ENCODE data around the gene SPAG5.

The SPAG5 gene

DNA sequence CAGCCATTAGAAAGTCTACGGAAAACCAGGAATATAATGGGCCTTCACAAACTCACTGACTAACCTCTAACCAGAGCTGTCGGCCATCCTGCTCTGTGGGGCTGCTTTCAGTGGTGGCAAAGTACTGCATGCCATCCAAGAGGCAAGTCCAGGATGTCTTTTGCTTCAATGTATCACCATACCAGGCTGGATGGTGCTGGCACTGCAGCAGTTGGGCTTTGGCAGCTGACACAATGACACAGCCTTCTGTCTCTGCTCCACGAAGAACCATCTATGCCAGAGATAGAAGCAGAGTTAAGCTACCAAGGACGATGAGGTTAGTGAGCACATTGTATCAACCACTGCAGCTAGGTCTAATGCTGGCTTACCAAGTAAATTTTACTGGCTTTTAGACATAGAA lies 24.9 kb upstream of the SPAG5 start:
- Histone ChIP-seq H3K27ac (ENCODE audit: low read length) (no peak overlapping the region), H3K4me3 (ENCODE audit: low read length in 2 of 2) (no peak overlapping the region), H3K27me3 (ENCODE audit: control insufficient read depth in 1 of 2, insufficient read depth in 2 of 2, low read length in 2 of 2) (no peaks in the 10 kb centered on the region), H3K36me3 (ENCODE audit: control insufficient read depth in 2 of 2, insufficient read depth in 2 of 2, low read length in 2 of 2) (peaks cover 59 to 66% of the 10 kb centered on the region in 2 donors), H3K4me1 (ENCODE audit: control insufficient read depth, insufficient read depth, low read length) (no peaks in the 10 kb centered on the region), H3K9ac (ENCODE audit: low read length in 2 of 2) (no peak overlapping the region), H3K9me3 (ENCODE audit: control insufficient read depth in 2 of 2, low read length in 2 of 2) (no peaks in the 10 kb centered on the region)

DNA sequence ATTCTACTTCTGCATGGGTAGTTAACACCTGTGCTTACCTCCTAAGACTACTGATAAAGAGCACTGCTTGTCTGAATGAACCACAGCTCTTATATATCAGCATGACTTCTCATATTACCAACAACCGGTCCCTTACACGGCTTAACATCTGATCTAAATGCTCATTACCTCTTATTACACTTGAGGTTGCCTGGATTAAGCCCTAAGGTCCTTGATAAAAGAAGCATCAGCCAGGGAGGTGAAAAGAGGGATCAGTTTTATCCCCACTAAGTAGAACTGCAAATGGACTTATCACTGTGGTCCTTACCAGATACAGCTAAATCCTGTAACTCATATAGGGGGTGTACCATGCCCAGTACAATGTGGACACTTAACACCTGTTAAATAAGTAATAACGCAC lies 23.4 kb upstream of the SPAG5 start:
- Histone ChIP-seq H3K27me3 (ENCODE audit: control insufficient read depth in 1 of 2, insufficient read depth in 2 of 2, low read length in 2 of 2) (no peaks in the 10 kb centered on the region), H3K4me1 (ENCODE audit: control insufficient read depth, insufficient read depth, low read length) (no peaks in the 10 kb centered on the region), H3K9ac (ENCODE audit: low read length in 2 of 2) (no peak overlapping the region), H3K36me3 (ENCODE audit: control insufficient read depth in 2 of 2, insufficient read depth in 2 of 2, low read length in 2 of 2) (peaks cover 58 to 64% of the 10 kb centered on the region in 2 donors), H3K4me3 (ENCODE audit: low read length in 2 of 2) (no peak overlapping the region), H3K9me3 (ENCODE audit: control insufficient read depth in 2 of 2, low read length in 2 of 2) (no peaks in the 10 kb centered on the region), H3K27ac (ENCODE audit: low read length) (no peak overlapping the region)

DNA sequence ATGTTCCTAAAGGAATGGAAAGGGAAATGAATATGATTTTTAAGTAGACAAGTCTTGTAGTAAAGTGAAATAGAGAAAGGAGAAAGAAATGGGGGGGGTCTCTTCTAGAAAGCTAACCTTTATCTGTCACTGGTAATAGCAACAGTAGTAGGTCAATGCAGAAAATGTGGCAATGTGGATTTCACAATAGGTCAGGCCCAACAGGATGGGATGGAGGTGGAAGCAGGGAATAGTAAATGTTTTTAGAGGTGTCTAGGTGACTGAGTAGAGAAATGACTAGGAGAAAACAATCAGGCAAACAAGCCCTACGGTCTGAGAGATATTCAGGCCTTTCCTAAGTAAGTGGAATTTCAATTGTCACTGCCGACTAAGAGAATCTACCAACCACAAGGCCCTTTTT lies 21.2 kb upstream of the SPAG5 start:
- H3K4me1 ChIP-seq (ENCODE audit: control insufficient read depth, insufficient read depth, low read length): no peaks in the 10 kb centered on the region
- H3K36me3 ChIP-seq (ENCODE audit: control insufficient read depth in 2 of 2, insufficient read depth in 2 of 2, low read length in 2 of 2): peaks cover 75 to 77% of the 10 kb centered on the region in 2 donors

DNA sequence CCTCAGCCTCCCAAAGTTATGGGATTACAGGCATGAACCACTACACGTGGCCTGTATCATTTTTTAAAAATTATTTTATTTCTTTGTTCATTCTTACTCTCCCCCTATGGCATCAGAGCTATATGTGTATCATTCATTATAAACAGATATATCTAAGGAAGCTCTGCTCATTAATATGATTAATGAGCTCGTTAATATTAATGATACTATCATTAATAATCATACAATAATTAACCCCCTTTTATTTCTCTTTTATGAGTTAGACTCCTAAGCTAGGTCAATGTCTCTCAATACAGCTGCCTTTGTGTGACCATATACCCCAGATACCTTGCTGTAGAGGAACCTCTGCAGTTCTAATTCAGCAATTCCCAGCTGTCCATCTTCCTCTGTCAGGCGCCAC lies 19.6 kb upstream of the SPAG5 start:
- Histone ChIP-seq H3K9me3 (ENCODE audit: control insufficient read depth in 2 of 2, low read length in 2 of 2) (no peaks in the 10 kb centered on the region), H3K4me3 (ENCODE audit: low read length in 2 of 2) (no peak overlapping the region), H3K4me1 (ENCODE audit: control insufficient read depth, insufficient read depth, low read length) (no peaks in the 10 kb centered on the region), H3K27me3 (ENCODE audit: control insufficient read depth in 1 of 2, insufficient read depth in 2 of 2, low read length in 2 of 2) (no peaks in the 10 kb centered on the region), H3K27ac (ENCODE audit: low read length) (no peak overlapping the region), H3K36me3 (ENCODE audit: control insufficient read depth in 2 of 2, insufficient read depth in 2 of 2, low read length in 2 of 2) (peaks cover 70 to 72% of the 10 kb centered on the region in 2 donors), H3K9ac (ENCODE audit: low read length in 2 of 2) (no peak overlapping the region)

More for the DNA sequence above, 21.2 kb upstream of the SPAG5 start:
- Histone ChIP-seq H3K27me3 (ENCODE audit: control insufficient read depth in 1 of 2, insufficient read depth in 2 of 2, low read length in 2 of 2) (no peaks in the 10 kb centered on the region), H3K9me3 (ENCODE audit: control insufficient read depth in 2 of 2, low read length in 2 of 2) (no peaks in the 10 kb centered on the region), H3K27ac (ENCODE audit: low read length) (no peak overlapping the region), H3K9ac (ENCODE audit: low read length in 2 of 2) (no peak overlapping the region), H3K4me3 (ENCODE audit: low read length in 2 of 2) (no peak overlapping the region)

DNA sequence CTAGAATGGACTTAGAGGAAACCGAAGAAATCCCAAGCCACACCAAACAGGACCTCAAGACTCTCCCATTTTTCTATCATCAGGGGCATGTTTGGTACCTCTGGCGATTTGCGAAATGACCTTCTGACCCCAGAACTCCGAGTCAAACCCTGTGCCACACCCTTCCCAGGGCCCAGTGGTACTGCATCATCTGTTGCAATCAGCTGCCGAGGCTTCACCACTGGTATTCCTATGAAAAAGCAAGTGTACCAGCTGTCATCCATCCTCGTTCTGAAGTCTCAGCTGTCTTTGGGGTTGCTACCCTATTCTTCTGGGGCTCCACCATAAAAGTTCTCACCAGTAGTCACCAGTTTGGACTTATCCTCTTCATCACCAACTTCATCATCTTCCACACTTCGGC lies 17.5 kb upstream of the SPAG5 start:
- Histone ChIP-seq H3K9me3 (ENCODE audit: control insufficient read depth in 2 of 2, low read length in 2 of 2) (no peaks in the 10 kb centered on the region), H3K9ac (ENCODE audit: low read length in 2 of 2) (no peak overlapping the region), H3K27ac (ENCODE audit: low read length) (no peak overlapping the region), H3K27me3 (ENCODE audit: control insufficient read depth in 1 of 2, insufficient read depth in 2 of 2, low read length in 2 of 2) (no peaks in the 10 kb centered on the region), H3K4me1 (ENCODE audit: control insufficient read depth, insufficient read depth, low read length) (no peaks in the 10 kb centered on the region), H3K36me3 (ENCODE audit: control insufficient read depth in 2 of 2, insufficient read depth in 2 of 2, low read length in 2 of 2) (peaks cover 54 to 60% of the 10 kb centered on the region in 2 donors), H3K4me3 (ENCODE audit: low read length in 2 of 2) (no peak overlapping the region)

DNA sequence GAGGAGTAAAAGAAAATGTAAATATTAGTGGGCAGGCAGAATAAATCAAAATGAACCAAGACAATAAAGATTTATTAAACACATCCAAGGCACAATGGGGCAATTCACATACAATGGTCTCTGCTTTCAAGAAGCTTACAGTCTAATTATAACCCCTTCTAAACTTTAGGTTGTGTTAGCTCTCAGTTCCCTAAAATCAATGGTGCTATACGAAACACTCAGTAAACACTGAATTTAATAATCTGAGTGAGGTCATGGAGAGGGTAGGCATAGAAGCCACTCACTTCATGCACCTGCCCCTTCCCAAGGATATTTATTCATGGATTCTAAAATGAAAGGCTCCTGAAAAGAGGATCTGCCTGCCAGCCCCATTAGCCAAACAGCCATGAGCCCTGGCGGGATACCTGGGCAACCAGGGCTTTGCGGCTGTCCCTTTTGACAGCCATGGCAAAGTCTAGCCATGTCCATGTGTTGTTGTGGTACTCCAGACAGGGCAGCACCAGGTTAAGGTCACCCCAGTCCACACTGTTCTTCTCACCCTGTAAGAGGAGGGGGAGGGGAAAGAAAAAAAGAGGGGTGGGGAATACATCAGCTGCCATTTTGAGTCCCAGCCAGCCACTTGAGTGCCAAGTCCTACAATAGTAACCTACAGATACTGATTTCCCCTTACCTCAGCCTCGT lies 16.6 kb upstream of the SPAG5 start:
- H3K27ac ChIP-seq (ENCODE audit: low read length): no peak overlapping the region
- H3K27me3 ChIP-seq (ENCODE audit: control insufficient read depth in 1 of 2, insufficient read depth in 2 of 2, low read length in 2 of 2): no peaks in the 10 kb centered on the region
- H3K9me3 ChIP-seq (ENCODE audit: control insufficient read depth in 2 of 2, low read length in 2 of 2): no peaks in the 10 kb centered on the region
- H3K9ac ChIP-seq (ENCODE audit: low read length in 2 of 2): no peak overlapping the region
- peaks cover 47 to 55% of the 10 kb centered on the region in 2 donors for H3K36me3 ChIP-seq (ENCODE audit: control insufficient read depth in 2 of 2, insufficient read depth in 2 of 2, low read length in 2 of 2)
- no peaks in the 10 kb centered on the region for H3K4me1 ChIP-seq (ENCODE audit: control insufficient read depth, insufficient read depth, low read length)
- no peak overlapping the region for H3K4me3 ChIP-seq (ENCODE audit: low read length in 2 of 2)

DNA sequence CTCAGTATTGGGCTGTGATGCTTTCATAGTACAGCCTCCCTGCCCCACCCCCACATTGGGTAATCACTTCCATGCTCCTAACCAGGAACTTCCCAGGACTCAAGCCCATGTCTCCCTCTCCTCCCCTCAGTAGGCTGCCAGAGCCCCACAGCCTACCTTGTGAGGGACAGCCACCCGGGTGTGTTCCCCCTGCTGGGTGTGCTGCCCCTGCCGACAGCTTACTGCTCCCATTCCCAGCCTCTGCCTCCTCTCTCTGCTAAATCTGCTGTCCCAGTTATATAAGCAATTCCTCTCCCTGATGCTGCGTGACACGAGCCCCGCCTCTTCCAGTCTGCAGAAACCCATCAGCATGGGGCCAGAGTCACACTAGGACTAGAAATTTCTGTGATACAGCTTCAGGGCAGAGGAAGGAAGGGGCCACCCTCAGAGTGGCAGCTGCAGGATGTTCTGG lies 15.1 kb upstream of the SPAG5 start, which contains the start of gene RSKR:
Gene RSKR, minus strand, starts transcription at position 255 of the 451 bp plus-strand sequence. Its CDS starts 24 bp downstream, at position 231.
- Histone ChIP-seq H3K4me1 (ENCODE audit: control insufficient read depth, insufficient read depth, low read length) (no peaks in the 10 kb centered on the region), H3K27ac (ENCODE audit: low read length) (no peak within 1 kb of the TSS), H3K27me3 (ENCODE audit: control insufficient read depth in 1 of 2, insufficient read depth in 2 of 2, low read length in 2 of 2) (no peaks in the 10 kb centered on the region), H3K9me3 (ENCODE audit: control insufficient read depth in 2 of 2, low read length in 2 of 2) (no peaks in the 10 kb centered on the region), H3K36me3 (ENCODE audit: control insufficient read depth in 2 of 2, insufficient read depth in 2 of 2, low read length in 2 of 2) (peaks cover 34 to 41% of the 10 kb centered on the region in 2 donors), H3K9ac (ENCODE audit: low read length in 2 of 2) (peak within 1 kb of the TSS in 1 of 2 donors; percentile 7), H3K4me3 (ENCODE audit: low read length in 2 of 2) (no peak within 1 kb of the TSS)

DNA sequence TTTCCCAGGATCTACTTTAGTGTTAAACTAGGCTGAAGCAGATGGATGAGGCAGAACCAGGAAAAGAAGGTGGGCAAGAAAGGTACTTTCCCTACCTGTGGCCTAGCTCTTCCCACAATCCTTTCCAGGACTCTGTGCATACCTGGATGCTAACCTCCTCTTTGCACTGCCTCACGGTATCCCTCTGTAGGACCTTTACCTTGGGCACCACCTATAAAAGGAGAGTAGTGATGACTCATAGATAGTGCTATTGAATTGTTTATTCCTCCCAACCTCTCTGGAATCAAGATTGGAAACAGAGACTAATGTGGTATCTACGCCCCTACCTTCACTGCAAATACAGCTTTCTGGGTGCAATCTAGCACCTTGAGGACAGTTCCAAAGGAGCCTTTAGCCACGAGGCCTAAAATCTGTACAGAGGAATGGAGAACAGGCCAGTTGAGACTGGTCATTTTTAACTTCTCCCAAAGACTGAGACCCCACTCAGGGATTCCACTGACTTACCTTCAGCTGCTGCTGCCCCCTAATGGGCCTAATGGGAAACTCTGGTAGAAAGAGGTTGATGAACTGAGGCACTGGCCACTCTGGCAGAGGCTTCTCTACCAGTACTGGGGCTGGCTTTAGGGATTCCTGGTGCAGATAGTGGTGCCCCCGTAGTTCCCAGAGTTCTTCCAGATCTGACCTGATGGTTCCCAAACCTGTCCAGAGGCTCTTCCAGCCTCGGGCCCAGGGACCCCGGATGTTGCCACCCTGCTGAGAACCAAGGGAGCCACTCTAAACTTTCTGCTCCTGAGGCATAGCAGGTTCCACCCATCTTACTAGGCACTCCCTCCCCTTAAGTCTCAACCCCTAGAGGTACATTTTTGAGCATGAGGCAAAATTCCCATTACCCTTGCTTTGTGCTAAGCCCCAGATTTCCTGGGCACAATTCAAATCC lies 14.4 kb upstream of the SPAG5 start:
- Histone ChIP-seq H3K36me3 (ENCODE audit: control insufficient read depth in 2 of 2, insufficient read depth in 2 of 2, low read length in 2 of 2) (peaks cover 30 to 35% of the 10 kb centered on the region in 2 donors), H3K4me1 (ENCODE audit: control insufficient read depth, insufficient read depth, low read length) (no peaks in the 10 kb centered on the region), H3K9me3 (ENCODE audit: control insufficient read depth in 2 of 2, low read length in 2 of 2) (no peaks in the 10 kb centered on the region), H3K4me3 (ENCODE audit: low read length in 2 of 2) (no peak overlapping the region), H3K27me3 (ENCODE audit: control insufficient read depth in 1 of 2, insufficient read depth in 2 of 2, low read length in 2 of 2) (no peaks in the 10 kb centered on the region), H3K9ac (ENCODE audit: low read length in 2 of 2) (peak overlapping the region in 1 of 2 donors; percentile 7), H3K27ac (ENCODE audit: low read length) (no peak overlapping the region)

DNA sequence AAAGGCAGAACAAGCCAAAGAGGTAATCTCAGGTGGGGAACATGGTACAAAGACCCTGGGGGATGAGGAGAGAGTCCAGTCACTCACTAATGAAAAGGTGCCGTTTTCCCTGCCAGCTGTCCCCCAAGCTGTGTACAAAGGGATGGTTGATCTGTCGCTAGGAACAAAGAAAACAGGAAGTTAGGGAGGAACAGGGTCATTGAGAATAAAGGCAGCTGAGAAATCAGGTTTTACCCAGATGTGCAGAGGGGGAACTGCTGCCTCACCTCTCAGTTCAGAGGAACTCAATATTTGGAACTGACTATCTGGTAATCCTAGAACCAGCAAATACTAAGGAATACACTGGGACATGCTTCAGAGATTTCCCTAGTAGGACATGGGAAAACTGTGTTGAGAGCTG lies 13.7 kb upstream of the SPAG5 start:
- Histone ChIP-seq H3K27me3 (ENCODE audit: control insufficient read depth in 1 of 2, insufficient read depth in 2 of 2, low read length in 2 of 2) (no peaks in the 10 kb centered on the region), H3K9me3 (ENCODE audit: control insufficient read depth in 2 of 2, low read length in 2 of 2) (no peaks in the 10 kb centered on the region), H3K4me1 (ENCODE audit: control insufficient read depth, insufficient read depth, low read length) (no peaks in the 10 kb centered on the region), H3K27ac (ENCODE audit: low read length) (no peak overlapping the region), H3K36me3 (ENCODE audit: control insufficient read depth in 2 of 2, insufficient read depth in 2 of 2, low read length in 2 of 2) (peaks cover 30 to 35% of the 10 kb centered on the region in 2 donors), H3K9ac (ENCODE audit: low read length in 2 of 2) (no peak overlapping the region), H3K4me3 (ENCODE audit: low read length in 2 of 2) (no peak overlapping the region)

DNA sequence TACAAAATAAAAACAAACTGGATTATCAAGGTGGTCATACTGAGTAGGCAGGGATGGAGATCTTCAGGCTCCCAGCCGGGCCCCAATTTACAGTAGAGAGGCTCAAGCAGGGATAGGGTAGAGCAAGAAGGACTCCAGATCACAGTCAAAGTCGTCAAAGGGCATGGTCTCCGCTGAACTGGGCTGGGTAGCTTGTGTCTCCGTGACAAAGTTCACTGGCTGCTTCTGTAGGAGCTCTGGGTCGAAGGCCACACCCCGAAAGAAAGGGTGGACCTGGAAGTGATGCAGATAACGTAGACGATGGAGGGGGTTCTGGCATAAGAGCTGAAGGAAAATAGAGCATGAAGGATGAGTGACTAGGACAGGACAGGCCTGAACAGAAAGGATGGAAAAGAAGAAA lies 11.6 kb upstream of the SPAG5 start:
- Histone ChIP-seq H3K9ac (ENCODE audit: low read length in 2 of 2) (no peak overlapping the region), H3K4me3 (ENCODE audit: low read length in 2 of 2) (no peak overlapping the region), H3K27ac (ENCODE audit: low read length) (no peak overlapping the region), H3K9me3 (ENCODE audit: control insufficient read depth in 2 of 2, low read length in 2 of 2) (no peaks in the 10 kb centered on the region), H3K27me3 (ENCODE audit: control insufficient read depth in 1 of 2, insufficient read depth in 2 of 2, low read length in 2 of 2) (no peaks in the 10 kb centered on the region), H3K4me1 (ENCODE audit: control insufficient read depth, insufficient read depth, low read length) (no peaks in the 10 kb centered on the region), H3K36me3 (ENCODE audit: control insufficient read depth in 2 of 2, insufficient read depth in 2 of 2, low read length in 2 of 2) (peaks cover 10 to 14% of the 10 kb centered on the region in 2 donors)

All from stomach smooth muscle (tissue), 2 donors.